Bronchial epithelial cell (primary cell): ENCODE results near the gene C15orf40. TPM values are rescaled to one million over a fixed set of nuclear protein-coding genes. Genes with fewer than 3 reads are reported as not detected.

Experiments
- DNase-seq: peaks from one replicate; pipeline ENCODE4 v3.0.0-alpha.2; 2010; ENCODE audit warnings: low read depth
- FAIRE-seq: peaks from 2 replicates; lab custom pipeline; 2011; peaks lifted over from hg19 to GRCh38; lab: Jason Lieb, UNC
- H3K27me3 ChIP-seq: 2 replicates; pipeline ENCODE4 v1.5.1; 2011; ENCODE audit warnings: low read length; ENCODE audit not compliant: control insufficient read depth, insufficient read depth
- H3K36me3 ChIP-seq: 2 replicates; pipeline ENCODE4 v1.5.1; 2011; ENCODE audit warnings: low read length; ENCODE audit not compliant: control insufficient read depth, insufficient read depth
- H3K4me3 ChIP-seq: 2 replicates; pipeline ENCODE4 v1.5.1; 2011; ENCODE audit warnings: mild to moderate bottlenecking, low read depth, low read length, control low read depth
- total RNA-seq: library from RNA; depleted of rRNA; stranded (reverse); fragments of >200 nt; gene quantifications from 2 replicates; pipeline ENCODE4 v1.2.1, GENCODE V29; 2014
- TF ChIP-seq, protein P1 (sequence below): IDR thresholded peaks from 2 replicates; pipeline ENCODE4 v1.5.1; 2011; ENCODE audit warnings: mild to moderate bottlenecking, moderate library complexity, low read length, control low read depth, inconsistent platforms; ENCODE audit not compliant: insufficient read depth, severe bottlenecking

Gene C15orf40
- total RNA-seq, 1 donor from 2014 or later, result 5.5 TPM

DNA sequence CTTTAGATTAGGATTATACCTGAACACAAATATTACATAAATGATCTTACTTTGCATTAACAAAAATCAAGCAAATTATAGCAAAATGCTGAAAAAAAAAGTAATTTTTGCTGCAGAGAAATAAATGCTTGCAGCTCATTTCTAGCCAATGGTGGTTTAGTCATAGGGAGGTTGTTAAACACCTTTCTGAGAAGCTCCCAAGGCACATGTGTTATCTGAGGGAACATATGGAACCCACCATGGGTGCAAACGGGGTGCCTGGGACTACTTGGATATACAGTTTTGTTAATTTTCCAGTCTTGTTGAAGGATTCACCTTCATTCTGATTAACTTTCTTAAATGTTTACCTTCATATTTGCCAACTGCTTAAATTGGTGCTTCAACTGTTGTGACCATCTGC, 34.4 kb downstream of the C15orf40 start:
- Histone ChIP-seq H3K36me3 (no peaks in the 10 kb centered on the region), H3K4me3 (no peak overlapping the region), H3K27me3 (no peaks in the 10 kb centered on the region)
- FAIRE-seq (no peak), DNase-seq (no peak)
- TF ChIP-seq, protein P1, sequence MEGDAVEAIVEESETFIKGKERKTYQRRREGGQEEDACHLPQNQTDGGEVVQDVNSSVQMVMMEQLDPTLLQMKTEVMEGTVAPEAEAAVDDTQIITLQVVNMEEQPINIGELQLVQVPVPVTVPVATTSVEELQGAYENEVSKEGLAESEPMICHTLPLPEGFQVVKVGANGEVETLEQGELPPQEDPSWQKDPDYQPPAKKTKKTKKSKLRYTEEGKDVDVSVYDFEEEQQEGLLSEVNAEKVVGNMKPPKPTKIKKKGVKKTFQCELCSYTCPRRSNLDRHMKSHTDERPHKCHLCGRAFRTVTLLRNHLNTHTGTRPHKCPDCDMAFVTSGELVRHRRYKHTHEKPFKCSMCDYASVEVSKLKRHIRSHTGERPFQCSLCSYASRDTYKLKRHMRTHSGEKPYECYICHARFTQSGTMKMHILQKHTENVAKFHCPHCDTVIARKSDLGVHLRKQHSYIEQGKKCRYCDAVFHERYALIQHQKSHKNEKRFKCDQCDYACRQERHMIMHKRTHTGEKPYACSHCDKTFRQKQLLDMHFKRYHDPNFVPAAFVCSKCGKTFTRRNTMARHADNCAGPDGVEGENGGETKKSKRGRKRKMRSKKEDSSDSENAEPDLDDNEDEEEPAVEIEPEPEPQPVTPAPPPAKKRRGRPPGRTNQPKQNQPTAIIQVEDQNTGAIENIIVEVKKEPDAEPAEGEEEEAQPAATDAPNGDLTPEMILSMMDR, result no peak

DNA sequence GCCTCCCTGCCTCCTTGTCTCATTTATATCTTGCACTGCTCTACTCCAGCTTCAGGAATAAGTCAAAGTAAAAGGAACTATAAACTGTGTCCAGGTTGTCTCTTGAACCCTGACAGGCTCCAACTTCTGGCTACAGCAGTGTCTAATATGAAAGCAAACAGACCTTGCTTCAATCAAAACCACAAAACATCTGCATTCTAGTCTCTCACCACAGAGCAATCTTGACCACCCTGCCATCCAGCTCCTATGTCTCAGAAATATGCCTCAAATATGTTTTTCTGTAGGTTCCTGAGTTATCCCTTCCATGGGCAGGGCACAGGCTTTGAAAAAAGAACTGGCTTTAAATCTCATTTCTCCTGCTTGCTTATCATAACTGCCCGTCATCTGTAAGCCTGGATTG, 38.4 kb downstream of the C15orf40 start:
- H3K4me3 ChIP-seq, result no peak overlapping the region
- no peaks in the 10 kb centered on the region for H3K36me3 ChIP-seq
- FAIRE-seq (no peak), DNase-seq (no peak)
- TF ChIP-seq, protein P1, result no peak
- H3K27me3 ChIP-seq, result no peaks in the 10 kb centered on the region

DNA sequence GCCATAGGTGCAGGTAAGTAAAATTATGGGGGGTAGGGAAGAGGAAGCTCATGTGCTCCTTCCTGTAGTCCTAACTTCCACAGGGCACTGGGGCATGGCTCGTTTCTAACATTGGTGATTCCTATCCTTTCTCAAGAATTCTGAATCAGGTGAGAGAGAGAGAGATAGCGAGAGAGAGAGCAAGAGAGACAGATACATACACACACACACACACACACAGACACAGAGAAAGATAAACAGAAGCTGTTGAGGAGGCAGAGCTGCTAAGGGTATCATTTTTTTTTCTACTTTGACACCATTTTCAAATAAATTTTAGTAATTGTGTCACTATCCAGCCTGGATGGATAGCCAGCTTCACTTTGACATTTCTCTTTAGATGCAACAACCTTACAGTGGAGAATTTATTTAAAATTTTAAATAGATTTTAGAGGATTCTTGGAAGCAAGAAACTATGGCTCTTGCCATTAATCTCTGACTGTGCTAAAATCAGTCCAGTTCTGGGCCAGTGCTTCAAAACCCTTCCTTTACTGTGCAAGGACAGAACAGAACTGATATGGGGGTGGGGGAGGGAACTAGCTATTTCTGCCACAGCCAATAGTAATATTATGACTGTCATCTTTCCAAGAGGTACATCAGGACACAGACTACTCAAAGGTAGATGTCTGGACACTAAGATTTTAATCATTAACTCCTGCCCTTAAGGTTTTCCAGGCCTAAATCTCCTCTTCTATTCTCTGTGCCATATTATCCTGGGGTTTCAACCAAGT, 40.0 kb downstream of the C15orf40 start:
- Histone ChIP-seq H3K4me3 (no peak overlapping the region), H3K36me3 (no peaks in the 10 kb centered on the region), H3K27me3 (no peaks in the 10 kb centered on the region)
- TF ChIP-seq, protein P1, result no peak
- FAIRE-seq, result no peak
- DNase-seq, result no peak

DNA sequence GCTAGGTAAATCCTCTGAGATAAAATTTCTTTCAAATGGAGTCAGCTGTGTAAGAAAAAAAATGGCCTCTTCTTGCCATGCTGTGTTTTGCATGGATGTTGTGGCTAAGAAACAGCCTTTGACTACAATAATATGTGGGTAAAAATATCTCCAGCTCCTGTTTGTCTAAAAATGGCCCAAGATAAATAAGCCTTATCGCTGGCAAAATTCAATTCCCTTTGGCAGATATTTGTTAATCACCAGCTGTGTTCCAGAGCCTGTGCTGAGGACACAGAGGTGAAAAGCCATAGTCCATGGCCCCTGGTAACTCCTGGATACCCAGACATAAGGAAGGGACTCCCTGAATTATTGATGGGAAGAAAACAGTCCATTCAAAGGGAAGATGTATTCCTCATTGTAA, 40.7 kb downstream of the C15orf40 start:
- TF ChIP-seq, protein P1, result no peak

DNA sequence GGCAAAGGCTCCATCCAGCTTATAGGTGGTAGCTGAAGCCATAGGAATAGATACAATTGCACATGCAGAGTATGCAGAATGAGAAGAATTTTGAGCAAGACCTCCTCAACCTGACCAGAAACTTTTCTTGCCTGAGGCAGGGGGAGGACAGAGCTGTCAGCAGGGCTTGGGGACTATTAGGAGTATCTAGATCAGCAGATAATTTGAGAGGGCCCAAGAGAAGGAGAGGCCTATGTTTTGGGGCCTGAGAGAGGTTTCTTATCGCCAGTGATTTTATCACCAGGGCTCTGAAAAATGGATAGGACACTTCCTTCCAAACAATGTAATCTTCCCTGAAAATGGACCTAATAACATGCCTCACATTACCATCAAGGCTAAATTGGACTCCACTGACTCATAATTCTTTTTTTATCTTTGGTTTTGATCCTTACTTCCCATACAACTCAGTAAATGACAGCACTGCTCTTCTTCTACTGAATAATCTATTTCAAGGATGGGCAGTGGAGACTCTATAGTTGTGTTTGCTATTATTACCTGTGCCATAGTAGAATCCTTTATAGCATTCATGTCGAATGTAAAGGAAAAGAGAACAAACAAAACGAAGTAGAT, 41.3 kb downstream of the C15orf40 start:
- FAIRE-seq (no peak), DNase-seq (no peak)
- no peaks in the 10 kb centered on the region for H3K36me3 ChIP-seq
- H3K4me3 ChIP-seq, result no peak overlapping the region
- TF ChIP-seq, protein P1, result no peak
- H3K27me3 ChIP-seq, result no peaks in the 10 kb centered on the region

More for the DNA sequence above, 40.7 kb downstream of the C15orf40 start:
- Histone ChIP-seq H3K36me3 (no peaks in the 10 kb centered on the region), H3K27me3 (no peaks in the 10 kb centered on the region), H3K4me3 (no peak overlapping the region)
- DNase-seq (no peak), FAIRE-seq (no peak)
